Prostate gland (tissue), 2 donors: ENCODE results near the gene COL1A1. TPM values are rescaled to one million over a fixed set of nuclear protein-coding genes. Genes with fewer than 3 reads are reported as not detected.

Experiments used
- DNase-seq: peaks from one replicate; pipeline ENCODE4 v3.0.0-alpha.2; 2019; ENCODE audit warnings: low spot score
- H3K27ac ChIP-seq, 2 donors: fragments of 200-600 bp; sonication (generic); 2 replicates each; pipeline ENCODE4 v1.5.1; 2017 to 2019
- H3K27me3 ChIP-seq: fragments of 200-600 bp; sonication (generic); replicated peaks from 2 replicates; pipeline ENCODE4 v1.5.1; 2019; ENCODE audit not compliant: insufficient read depth
- H3K36me3 ChIP-seq, 2 donors: fragments of 200-600 bp; sonication (generic); 1 replicate in 1 of 2; 2 replicates in 1 of 2; pipeline versions ENCODE4 v1.5.1 to v1.8.1; 2017 to 2019
- H3K4me1 ChIP-seq: fragments of 200-600 bp; sonication (generic); replicated peaks from 2 replicates; pipeline ENCODE4 v1.5.1; 2019
- H3K4me3 ChIP-seq, 2 donors: fragments of 200-600 bp; sonication (generic); 2 replicates each; pipeline ENCODE4 v1.5.1; 2017 to 2019
- H3K9me3 ChIP-seq: fragments of 200-600 bp; sonication (generic); 2 replicates; pipeline ENCODE4 v1.5.1; 2017
- CTCF ChIP-seq, 4 experiments: fragments of 200-600 bp in 2 of 4; fragments of 450-650 bp in 2 of 4; sonication (generic) in 2 of 4; IDR thresholded peaks; 1 replicate in 3 of 4; 2 replicates in 1 of 4; pipeline ENCODE4 v1.5.1; 2016 to 2019; ENCODE audit warnings: antibody characterized with exemption in 4 of 4, mild to moderate bottlenecking in 2 of 4, moderate library complexity in 2 of 4
- POLR2A ChIP-seq: fragments of 450-650 bp; IDR thresholded peaks from one replicate; pipeline ENCODE4 v1.6.1; 2016; ENCODE audit warnings: antibody characterized with exemption, mild to moderate bottlenecking
- POLR2AphosphoS5 ChIP-seq: sonication (generic); formaldehyde crosslinking; IDR thresholded peaks from one replicate; pipeline ENCODE4 v1.6.1; 2017; ENCODE audit warnings: antibody characterized with exemption
- WGBS: methylation state at CpG from one replicate; pipeline ENCODE4 v1.1.5; 2018; 5-methylcytosine and 5-hydroxymethylcytosine counted together
- intact Hi-C: fragments of 100-400 bp; cut with DNase I; formaldehyde crosslinking; loops from one replicate; pipeline ENCODE4 v1.14.2; 2022
- total RNA-seq, 2 donors: library from RNA; depleted of rRNA; stranded (reverse); fragments of >200 nt; gene quantifications; one replicate each; pipeline ENCODE4 v1.1.0, GENCODE V29; 2016

The COL1A1 gene
- total RNA-seq, 2 donors from 2014 or later: 21.5 to 81.0 TPM

- H3K9me3 ChIP-seq: no peaks in the 10 kb centered on the region
- no peaks in the 10 kb centered on the region for H3K27me3 ChIP-seq
- H3K4me1 ChIP-seq: no peaks in the 10 kb centered on the region
- 81% methylated on average over 24 of the region's 24 CpGs for WGBS
- intact Hi-C loops: no loop called here
- no peak for TF ChIP-seq POLR2AphosphoS5
- TF ChIP-seq POLR2A: no peak
- TF ChIP-seq CTCF (IDR thresholded peaks at IDR 0.05): no peak
- H3K36me3 ChIP-seq: peaks cover 0 to 6% of the 10 kb centered on the region in 2 donors
- peak overlapping the region in 1 of 2 donors; percentile 33 for H3K27ac ChIP-seq
- H3K4me3 ChIP-seq: no peak overlapping the region
- no peak for DNase-seq
Measured at GRCh38 chr17:50186661-50187393, 14.6 kb downstream of the COL1A1 start.

GRCh38 chr17:50185631-50186471, 15.6 kb downstream of the COL1A1 start:
- Histone ChIP-seq H3K27me3 (no peaks in the 10 kb centered on the region), H3K36me3 (peaks cover 0 to 6% of the 10 kb centered on the region in 2 donors), H3K4me1 (no peaks in the 10 kb centered on the region), H3K9me3 (no peaks in the 10 kb centered on the region), H3K4me3 (no peak overlapping the region), H3K27ac (no peak overlapping the region)
- 76% methylated on average over 31 of the region's 31 CpGs for WGBS
- intact Hi-C loops: no loop called here
- DNase-seq: no peak
- TF ChIP-seq POLR2AphosphoS5: no peak
- TF ChIP-seq POLR2A: no peak
- TF ChIP-seq CTCF (IDR thresholded peaks at IDR 0.05): no peak

GRCh38 chr17:50184611-50185398, 16.6 kb downstream of the COL1A1 start:
- no peak for TF ChIP-seq POLR2AphosphoS5
- TF ChIP-seq POLR2A: no peak
- TF ChIP-seq CTCF (IDR thresholded peaks at IDR 0.05): no peak
- no peak overlapping the region for H3K4me3 ChIP-seq
- peaks cover 0 to 6% of the 10 kb centered on the region in 2 donors for H3K36me3 ChIP-seq
- WGBS: 47% methylated on average over 19 of the region's 19 CpGs
- intact Hi-C loops: no loop called here
- no peaks in the 10 kb centered on the region for H3K9me3 ChIP-seq
- DNase-seq: no peak
- no peaks in the 10 kb centered on the region for H3K27me3 ChIP-seq
- H3K4me1 ChIP-seq: no peaks in the 10 kb centered on the region
- peak overlapping the region; percentile 35 to 50 for H3K27ac ChIP-seq

GRCh38 chr17:50184064-50184463, 17.4 kb downstream of the COL1A1 start:
- WGBS: 52% methylated on average over 8 of the region's 8 CpGs
- Histone ChIP-seq H3K4me3 (no peak overlapping the region), H3K9me3 (no peaks in the 10 kb centered on the region), H3K36me3 (peaks cover 0 to 6% of the 10 kb centered on the region in 2 donors), H3K27ac (peak overlapping the region; percentile 20 to 35), H3K4me1 (no peaks in the 10 kb centered on the region), H3K27me3 (no peaks in the 10 kb centered on the region)
- intact Hi-C loops: no loop called here
- TF ChIP-seq CTCF (IDR thresholded peaks at IDR 0.05) (no peak), POLR2A (no peak)
- no peak for DNase-seq
